K562 (cell line): ENCODE data around the gene UBE2R2.
"Not testable (repeated sequence)": the region's sequence is repeated elsewhere in the genome, so short reads cannot be mapped to it uniquely, and the experiment has no call there.

Experiments used
- ARHGAP35 ChIP-seq: fragments of 450-650 bp; IDR thresholded peaks from 2 replicates; pipeline ENCODE4 v1.6.1; 2018; ENCODE audit not compliant: partially characterized antibody
- EP300 ChIP-seq: IDR thresholded peaks from 2 replicates; pipeline ENCODE4 v1.6.1; 2012; ENCODE audit warnings: low read length, improper control_type of control experiment
- ETS2 ChIP-seq: IDR thresholded peaks from 2 replicates; pipeline ENCODE4 v1.6.1; 2016; ENCODE audit warnings: borderline replicate concordance, missing genetic modification characterization, mild to moderate bottlenecking, moderate library complexity, missing compliant biosample characterization; ENCODE audit not compliant: poor library complexity, severe bottlenecking
- EZH2 ChIP-seq: IDR thresholded peaks from 2 replicates; pipeline ENCODE4 v1.6.1; 2012; ENCODE audit warnings: low read depth, mild to moderate bottlenecking, inconsistent platforms, low read length, borderline replicate concordance
- HDAC2 ChIP-seq: fragments of 450-650 bp; IDR thresholded peaks from 2 replicates; pipeline ENCODE4 v1.6.1; 2016; ENCODE audit warnings: mild to moderate bottlenecking
- HNRNPL ChIP-seq: fragments of 200-400 bp; formaldehyde crosslinking; IDR thresholded peaks from 2 replicates; pipeline ENCODE4 v1.6.1; 2017; ENCODE audit warnings: low read depth, mild to moderate bottlenecking, low read length
- JUND ChIP-seq, 2 experiments: IDR thresholded peaks; 2 replicates in 1 of 2; 3 replicates in 1 of 2; pipeline ENCODE4 v1.6.1; 2011; ENCODE audit warnings: borderline replicate concordance in 2 of 2, low read depth in 2 of 2, low read length in 2 of 2, improper control_type of control experiment in 1 of 2, missing biosample characterization in 1 of 2, missing genetic modification characterization in 1 of 2, missing genetic modification reagents in 1 of 2
- KAT2B ChIP-seq: IDR thresholded peaks from one replicate; pipeline ENCODE4 v1.6.1; 2012; ENCODE audit warnings: low read depth, mild to moderate bottlenecking, control low read depth, inconsistent platforms, low read length, moderate library complexity
- KLF16 ChIP-seq: IDR thresholded peaks from 2 replicates; pipeline ENCODE4 v1.6.1; 2016; ENCODE audit warnings: antibody characterized with exemption
- SIRT6 ChIP-seq: IDR thresholded peaks from one replicate; pipeline ENCODE4 v1.6.1; 2012; ENCODE audit warnings: low read depth, mild to moderate bottlenecking, control low read depth, inconsistent platforms, low read length, moderate library complexity
- SMAD3 ChIP-seq: fragments of 450-650 bp; formaldehyde crosslinking; conservative IDR thresholded peaks from 2 replicates; pipeline ENCODE4 v1.4.0; 2020; ENCODE audit warnings: mild to moderate bottlenecking
- ZKSCAN1 ChIP-seq: fragments of 150-350 bp; IDR thresholded peaks from 2 replicates; pipeline ENCODE4 v1.6.1; 2016; ENCODE audit warnings: low read depth, low read length
- TF ChIP-seq, protein P1 (sequence below), 3 experiments: IDR thresholded peaks in 2 of 3; conservative IDR thresholded peaks in 1 of 3; 2 replicates each; pipeline ENCODE4 v1.5.1; 2011 to 2012; ENCODE audit warnings: low read length in 3 of 3, mild to moderate bottlenecking in 3 of 3, control low read depth in 2 of 3, improper control_type of control experiment in 1 of 3, inconsistent platforms in 1 of 3, low read depth in 1 of 3, mixed read lengths in 1 of 3, moderate library complexity in 1 of 3; ENCODE audit not compliant: insufficient read depth in 2 of 3

DNA sequence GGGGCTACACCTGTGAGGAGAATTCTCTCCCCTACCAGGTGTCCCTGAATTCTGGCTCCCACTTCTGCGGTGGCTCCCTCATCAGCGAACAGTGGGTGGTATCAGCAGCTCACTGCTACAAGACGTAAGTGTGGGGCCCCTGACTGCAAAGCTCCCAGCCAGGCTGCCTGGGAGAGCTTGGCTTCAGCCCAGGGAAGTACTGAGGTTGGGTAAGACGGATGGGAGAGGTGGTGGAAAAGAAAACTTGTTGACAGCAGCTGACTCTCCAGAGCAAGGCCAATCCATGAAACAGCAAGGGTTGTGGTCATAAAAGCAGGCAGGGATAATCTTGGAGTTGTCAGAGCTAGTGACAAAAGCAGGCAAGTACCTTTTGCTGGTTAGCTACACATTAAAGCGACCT lies 20.3 kb upstream of the UBE2R2 start:
- TF ChIP-seq ARHGAP35; ETS2; KLF16; HNRNPL; KAT2B; HDAC2; SMAD3 (CRISPR knock-in tag); SIRT6; ZKSCAN1; EP300; EZH2; JUND (IDR thresholded peaks at IDR 0.05; ENCODE audit: borderline replicate concordance, low read depth, low read length); JUND (tag; IDR thresholded peaks at IDR 0.05; ENCODE audit: borderline replicate concordance, low read depth, low read length): not testable (repeated sequence)
- TF ChIP-seq, protein P1, sequence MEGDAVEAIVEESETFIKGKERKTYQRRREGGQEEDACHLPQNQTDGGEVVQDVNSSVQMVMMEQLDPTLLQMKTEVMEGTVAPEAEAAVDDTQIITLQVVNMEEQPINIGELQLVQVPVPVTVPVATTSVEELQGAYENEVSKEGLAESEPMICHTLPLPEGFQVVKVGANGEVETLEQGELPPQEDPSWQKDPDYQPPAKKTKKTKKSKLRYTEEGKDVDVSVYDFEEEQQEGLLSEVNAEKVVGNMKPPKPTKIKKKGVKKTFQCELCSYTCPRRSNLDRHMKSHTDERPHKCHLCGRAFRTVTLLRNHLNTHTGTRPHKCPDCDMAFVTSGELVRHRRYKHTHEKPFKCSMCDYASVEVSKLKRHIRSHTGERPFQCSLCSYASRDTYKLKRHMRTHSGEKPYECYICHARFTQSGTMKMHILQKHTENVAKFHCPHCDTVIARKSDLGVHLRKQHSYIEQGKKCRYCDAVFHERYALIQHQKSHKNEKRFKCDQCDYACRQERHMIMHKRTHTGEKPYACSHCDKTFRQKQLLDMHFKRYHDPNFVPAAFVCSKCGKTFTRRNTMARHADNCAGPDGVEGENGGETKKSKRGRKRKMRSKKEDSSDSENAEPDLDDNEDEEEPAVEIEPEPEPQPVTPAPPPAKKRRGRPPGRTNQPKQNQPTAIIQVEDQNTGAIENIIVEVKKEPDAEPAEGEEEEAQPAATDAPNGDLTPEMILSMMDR (IDR thresholded peaks at IDR 0.05 in 2 of 3, conservative IDR thresholded peaks at IDR 0.05 in 1 of 3; ENCODE audit: insufficient read depth in 2 of 3, low read depth in 1 of 3, low read length in 3 of 3): not testable (repeated sequence)
